Measurements from ENCODE around the gene CLASP1.
"Not testable (repeated sequence)": the region's sequence is repeated elsewhere in the genome, so short reads cannot be mapped to it uniquely, and the experiment has no call there.

- TF ChIP-seq CTCF, POLR2A (IDR thresholded peaks at IDR 0.05): not testable (repeated sequence)
Measured at GRCh38 chr2:121343828-121344399, 305.3 kb downstream of the CLASP1 start.

All from heart left ventricle (tissue), 13 donors.